GDM1 (cell line): ENCODE measurements around the gene PQBP1.
A peak's percentile ranks its signal among the peaks of the same experiment; 100 is the strongest.

Experiments used
- DNase-seq: peaks from one replicate; lab custom pipeline; 2025; lab: John Stamatoyannopoulos, UW

PQBP1 gene

GRCh38 chrX:48901069-48901468, 3.3 kb downstream of the PQBP1 start:
- DNase-seq, result no peak

- DNase-seq, result no peak
Observed at GRCh38 chrX:48902135-48902534, 4.4 kb downstream of the PQBP1 start.

- no peak for DNase-seq
Observed at GRCh38 chrX:48902776-48903175, 5.0 kb downstream of the PQBP1 start.

GRCh38 chrX:48903290-48903689, 5.6 kb downstream of the PQBP1 start:
- no peak for DNase-seq

GRCh38 chrX:48904180-48904579, 6.5 kb downstream of the PQBP1 start:
- DNase-seq, result no peak

GRCh38 chrX:48904626-48905025, 6.9 kb downstream of the PQBP1 start:
- no peak for DNase-seq

GRCh38 chrX:48905090-48905790, 7.5 kb downstream of the PQBP1 start:
- no peak for DNase-seq

GRCh38 chrX:48908600-48908999, 10.9 kb downstream of the PQBP1 start:
- no peak for DNase-seq

- no peak for DNase-seq
Observed at GRCh38 chrX:48909703-48910294, 12.1 kb downstream of the PQBP1 start.

- no peak for DNase-seq
Observed at GRCh38 chrX:48910926-48911411, 13.2 kb downstream of the PQBP1 start.

- DNase-seq, result peak; percentile 48
Observed at GRCh38 chrX:48911412-48912182, 13.9 kb downstream of the PQBP1 start, which contains the start of gene SLC35A2. SLC35A2 (minus strand) TSS chrX:48911646; CDS start chrX:48911636, 10 bp downstream.

- DNase-seq, result no peak
Observed at GRCh38 chrX:48913605-48914366, 16.1 kb downstream of the PQBP1 start.

- no peak for DNase-seq
Observed at GRCh38 chrX:48914593-48915493, 17.1 kb downstream of the PQBP1 start.

- DNase-seq, result peak; percentile 78
Observed at GRCh38 chrX:48917139-48918001, 19.6 kb downstream of the PQBP1 start.

- DNase-seq, result no peak
Observed at GRCh38 chrX:48918301-48918642, 20.5 kb downstream of the PQBP1 start.

- peak; percentile 85 for DNase-seq
Observed at GRCh38 chrX:48918643-48919340, 21.1 kb downstream of the PQBP1 start, which contains the start of gene PIM2. PIM2 (minus strand) TSS chrX:48919024; CDS start chrX:48918834, 190 bp downstream.

- no peak for DNase-seq
Observed at GRCh38 chrX:48919360-48919841, 21.7 kb downstream of the PQBP1 start.

GRCh38 chrX:48919947-48920717, 22.4 kb downstream of the PQBP1 start:
- DNase-seq, result no peak
